GM12878 (cell line): ENCODE data around the gene ETV4. TPM values are rescaled to one million over a fixed set of nuclear protein-coding genes. Genes with fewer than 3 reads are reported as not detected.

Source experiments
- BCL3 ChIP-seq: IDR thresholded peaks from 2 replicates; pipeline ENCODE4 v1.6.1; 2011; ENCODE audit warnings: borderline replicate concordance, low read depth, mild to moderate bottlenecking, moderate library complexity, low read length; ENCODE audit not compliant: insufficient read depth, poor library complexity, severe bottlenecking
- BRCA1 ChIP-seq: IDR thresholded peaks from 2 replicates; pipeline ENCODE4 v1.6.1; 2011; ENCODE audit warnings: low read depth, low read length, improper control_type of control experiment
- CBX3 ChIP-seq: fragments of 200-600 bp; sonication (generic); IDR thresholded peaks from 2 replicates; pipeline ENCODE4 v1.6.1; 2016; ENCODE audit warnings: low read depth, borderline replicate concordance
- E2F8 ChIP-seq: fragments of 450-650 bp; IDR thresholded peaks from 2 replicates; pipeline ENCODE4 v1.6.1; 2018; ENCODE audit warnings: mild to moderate bottlenecking, low read depth, moderate library complexity; ENCODE audit not compliant: partially characterized antibody
- FOXK2 ChIP-seq: fragments of 450-650 bp; IDR thresholded peaks from 2 replicates; pipeline ENCODE4 v1.6.1; 2017; ENCODE audit warnings: mild to moderate bottlenecking, moderate library complexity
- NRF1 ChIP-seq: conservative IDR thresholded peaks from 2 replicates; pipeline ENCODE4 v1.6.1; 2011; ENCODE audit warnings: mild to moderate bottlenecking, low read depth, low read length, improper control_type of control experiment
- PBX3 ChIP-seq: IDR thresholded peaks from 2 replicates; pipeline ENCODE4 v1.6.1; 2011; ENCODE audit warnings: mild to moderate bottlenecking, low read depth, low read length, moderate library complexity; ENCODE audit not compliant: insufficient replicate concordance
- PML ChIP-seq: IDR thresholded peaks from 2 replicates; pipeline ENCODE4 v1.6.1; 2012; ENCODE audit warnings: low read length, inconsistent platforms
- POLR2AphosphoS2 ChIP-seq: IDR thresholded peaks from 2 replicates; pipeline ENCODE4 v1.6.1; 2011; ENCODE audit warnings: low read depth, mild to moderate bottlenecking, low read length, improper control_type of control experiment, moderate library complexity
- RAD21 ChIP-seq: IDR thresholded peaks from 2 replicates; pipeline ENCODE4 v1.6.1; 2011; ENCODE audit warnings: mild to moderate bottlenecking, low read depth, low read length, moderate library complexity; ENCODE audit not compliant: insufficient read depth
- RCOR1 ChIP-seq: conservative IDR thresholded peaks from 2 replicates; pipeline ENCODE4 v1.6.1; 2012; ENCODE audit warnings: low read depth, low read length, improper control_type of control experiment
- RELA ChIP-seq: fragments of 450-650 bp; IDR thresholded peaks from 2 replicates; pipeline ENCODE4 v1.8.0; 2014; ENCODE audit warnings: borderline replicate concordance; ENCODE audit not compliant: partially characterized antibody
- SMAD1 ChIP-seq: fragments of 450-650 bp; IDR thresholded peaks from 2 replicates; pipeline ENCODE4 v1.6.1; 2018; ENCODE audit warnings: mild to moderate bottlenecking, low read depth; ENCODE audit not compliant: partially characterized antibody
- STAT1 ChIP-seq: fragments of 450-650 bp; conservative IDR thresholded peaks from 2 replicates; pipeline ENCODE4 v1.6.1; 2014; ENCODE audit warnings: antibody characterized with exemption, mild to moderate bottlenecking
- STAT3 ChIP-seq: IDR thresholded peaks from 2 replicates; pipeline ENCODE4 v1.6.1; 2011; ENCODE audit warnings: low read depth, low read length, improper control_type of control experiment
- TAF1 ChIP-seq: IDR thresholded peaks from 2 replicates; pipeline ENCODE4 v1.6.1; 2011; ENCODE audit warnings: mild to moderate bottlenecking, low read depth, low read length, borderline replicate concordance
- YY1 ChIP-seq: IDR thresholded peaks from 2 replicates; pipeline ENCODE4 v1.6.1; 2011; ENCODE audit warnings: low read depth, mild to moderate bottlenecking, low read length
- ZNF384 ChIP-seq: IDR thresholded peaks from 2 replicates; pipeline ENCODE4 v1.6.1; 2012; ENCODE audit warnings: low read depth, mild to moderate bottlenecking, low read length, improper control_type of control experiment, borderline replicate concordance
- ZSCAN29 ChIP-seq: fragments of 450-650 bp; IDR thresholded peaks from 2 replicates; pipeline ENCODE4 v1.6.1; 2017; ENCODE audit warnings: mild to moderate bottlenecking, moderate library complexity
- polyA plus RNA-seq, 11 experiments: library from polyadenylated mRNA; depleted of rRNA in 4 of 11; unstranded in 6 of 11; stranded (reverse) in 5 of 11; fragments of >200 nt; fragmentation: Nextera tagmentation in 4 of 11; fragmentation: Illumina TruSeq in 1 of 11; extraction: Ambion mirVana in 4 of 11; extraction: Trizol in 1 of 11; gene quantifications; 1 replicate in 1 of 11; 2 replicates in 10 of 11; pipeline versions ENCODE4 v1.2.1 to v1.2.3, GENCODE V29; 2011 to 2016; ENCODE audit warnings: inconsistent platforms in 2 of 11, missing spikeins in 2 of 11, low read depth in 1 of 11
- total RNA-seq, 4 experiments: library from RNA; depleted of rRNA in 3 of 4; stranded (reverse); fragments of >200 nt in 3 of 4; fragmentation: Illumina TruSeq in 1 of 4; extraction: Trizol in 1 of 4; gene quantifications; 2 replicates each; pipeline versions ENCODE4 v1.2.1 to v1.2.3, GENCODE V29; 2013 to 2021
- TF ChIP-seq, protein P1 (sequence below): fragments of 450-650 bp; IDR thresholded peaks from 2 replicates; pipeline ENCODE4 v1.6.1; 2017; ENCODE audit warnings: borderline replicate concordance
- TF ChIP-seq, protein P2 (sequence below): fragments of 450-650 bp; IDR thresholded peaks from 2 replicates; pipeline ENCODE4 v1.6.1; 2016; ENCODE audit warnings: mild to moderate bottlenecking

ETV4 gene
- total and polyA plus RNA-seq, 10 of the 15 experiments (the other 5 are each of a cell fraction or from before 2014, with no cell fraction given) = 0.19 to 14.5 (median 1.8) TPM

DNA sequence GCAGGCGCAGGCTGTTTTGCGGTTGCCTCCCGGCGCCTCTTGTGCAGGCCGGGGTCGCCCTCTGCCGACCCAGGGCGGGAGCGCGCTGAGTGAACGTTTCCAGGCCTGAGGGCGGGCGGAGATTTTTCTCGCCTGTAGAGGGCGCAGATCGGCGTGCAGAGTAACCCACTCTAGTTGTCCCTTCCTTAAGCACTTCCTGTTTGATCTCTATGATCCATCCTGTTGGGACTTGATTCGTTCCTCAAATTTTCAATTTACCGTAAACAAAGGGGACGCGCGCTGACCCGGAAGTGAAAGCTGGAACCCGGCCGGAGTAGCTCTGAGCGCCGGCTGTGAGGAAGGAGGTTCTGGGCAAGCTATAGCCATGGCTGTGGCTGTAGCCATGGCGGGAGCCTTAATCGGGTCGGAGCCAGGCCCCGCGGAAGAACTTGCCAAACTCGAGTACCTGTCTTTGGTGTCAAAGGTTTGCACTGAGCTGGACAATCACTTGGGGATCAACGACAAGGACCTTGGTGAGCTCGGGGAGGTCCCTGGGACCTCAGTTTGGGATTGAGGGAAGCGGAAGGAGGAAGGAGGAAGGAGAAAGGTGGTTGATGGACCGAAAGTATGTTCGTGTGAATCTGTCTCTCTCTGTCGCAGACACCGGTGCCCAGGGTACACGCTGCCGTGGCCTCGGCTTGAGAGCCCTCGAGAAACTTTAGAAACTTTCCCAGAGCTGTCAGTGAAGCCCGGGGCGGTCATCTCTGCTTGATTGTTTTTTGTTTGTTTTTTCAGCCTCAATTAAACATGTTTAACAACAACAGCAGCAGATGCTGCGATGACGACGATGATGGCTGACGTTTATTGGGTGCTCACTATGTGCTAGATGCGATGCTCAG lies 62.2 kb downstream of the ETV4 start, which contains the start of gene DHX8 (continued):
- TF ChIP-seq E2F8 = peak; percentile 88
- no peak for TF ChIP-seq BCL3
- no peak for TF ChIP-seq BRCA1
- no peak for TF ChIP-seq ZNF384
- TF ChIP-seq FOXK2 = peak; percentile 94
- TF ChIP-seq RAD21 = peak; percentile 99
- TF ChIP-seq, protein P1, sequence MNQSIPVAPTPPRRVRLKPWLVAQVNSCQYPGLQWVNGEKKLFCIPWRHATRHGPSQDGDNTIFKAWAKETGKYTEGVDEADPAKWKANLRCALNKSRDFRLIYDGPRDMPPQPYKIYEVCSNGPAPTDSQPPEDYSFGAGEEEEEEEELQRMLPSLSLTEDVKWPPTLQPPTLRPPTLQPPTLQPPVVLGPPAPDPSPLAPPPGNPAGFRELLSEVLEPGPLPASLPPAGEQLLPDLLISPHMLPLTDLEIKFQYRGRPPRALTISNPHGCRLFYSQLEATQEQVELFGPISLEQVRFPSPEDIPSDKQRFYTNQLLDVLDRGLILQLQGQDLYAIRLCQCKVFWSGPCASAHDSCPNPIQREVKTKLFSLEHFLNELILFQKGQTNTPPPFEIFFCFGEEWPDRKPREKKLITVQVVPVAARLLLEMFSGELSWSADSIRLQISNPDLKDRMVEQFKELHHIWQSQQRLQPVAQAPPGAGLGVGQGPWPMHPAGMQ = no peak
- TF ChIP-seq CBX3 = no peak
- no peak for TF ChIP-seq SMAD1
- no peak; the same call in 1 of the 2 replicates for TF ChIP-seq ZSCAN29
- TF ChIP-seq, protein P2, sequence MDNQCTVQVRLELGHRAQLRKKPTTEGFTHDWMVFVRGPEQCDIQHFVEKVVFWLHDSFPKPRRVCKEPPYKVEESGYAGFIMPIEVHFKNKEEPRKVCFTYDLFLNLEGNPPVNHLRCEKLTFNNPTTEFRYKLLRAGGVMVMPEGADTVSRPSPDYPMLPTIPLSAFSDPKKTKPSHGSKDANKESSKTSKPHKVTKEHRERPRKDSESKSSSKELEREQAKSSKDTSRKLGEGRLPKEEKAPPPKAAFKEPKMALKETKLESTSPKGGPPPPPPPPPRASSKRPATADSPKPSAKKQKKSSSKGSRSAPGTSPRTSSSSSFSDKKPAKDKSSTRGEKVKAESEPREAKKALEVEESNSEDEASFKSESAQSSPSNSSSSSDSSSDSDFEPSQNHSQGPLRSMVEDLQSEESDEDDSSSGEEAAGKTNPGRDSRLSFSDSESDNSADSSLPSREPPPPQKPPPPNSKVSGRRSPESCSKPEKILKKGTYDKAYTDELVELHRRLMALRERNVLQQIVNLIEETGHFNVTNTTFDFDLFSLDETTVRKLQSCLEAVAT = no peak; the same call in 1 of the 2 replicates
- peak; percentile 14 for TF ChIP-seq PBX3
- peak; percentile 68 for TF ChIP-seq NRF1
- peak; percentile 88 for TF ChIP-seq RELA
- peak; percentile 94; the same call in 1 of the 2 replicates for TF ChIP-seq TAF1
- TF ChIP-seq POLR2AphosphoS2 = peak; percentile 70; the same call in 1 of the 2 replicates
- TF ChIP-seq YY1 = peak; percentile 91
- peak; percentile 88; the same call in 1 of the 2 replicates for TF ChIP-seq PML
- peak; percentile 87; the same call in 1 of the 2 replicates for TF ChIP-seq STAT3
- TF ChIP-seq RCOR1 = no peak; the same call in 1 of the 2 replicates
- TF ChIP-seq STAT1 = peak; percentile 92; the same call in 1 of the 2 replicates
